SU-DHL-6 (cell line): ENCODE results near the gene C5orf58.

Experiments
- H2AFZ ChIP-seq: fragments of 200-600 bp; sonication (generic); 2 replicates; pipeline ENCODE4 v1.6.1; 2014; ENCODE audit warnings: low read depth, mild to moderate bottlenecking, moderate library complexity, mixed read lengths, antibody characterized with exemption, low read length; ENCODE audit not compliant: severe bottlenecking
- H3F3A ChIP-seq: fragments of 200-600 bp; shearing (Covaris generic); 2 replicates; pipeline ENCODE4 v1.6.0; 2016; ENCODE audit warnings: antibody characterized with exemption, mild to moderate bottlenecking; ENCODE audit not compliant: insufficient read depth
- H3K27ac ChIP-seq: fragments of 200-600 bp; sonication (generic); 2 replicates; pipeline ENCODE4 v1.5.1; 2016; ENCODE audit warnings: low read depth, mild to moderate bottlenecking, low read length, moderate library complexity, mixed read lengths
- H3K27me3 ChIP-seq: fragments of 200-600 bp; sonication (generic), shearing (Covaris generic); 2 replicates; pipeline ENCODE4 v1.6.0; 2014; ENCODE audit warnings: mild to moderate bottlenecking, low read length
- H3K36me3 ChIP-seq: fragments of 200-600 bp; sonication (generic); 2 replicates; pipeline ENCODE4 v1.6.1; 2014; ENCODE audit warnings: mild to moderate bottlenecking, low read length, mixed read lengths
- H3K4me2 ChIP-seq: fragments of 300-600, 200-600 bp; shearing (Covaris generic), sonication (generic); 2 replicates; pipeline ENCODE4 v1.6.0; 2014; ENCODE audit warnings: low read length, low read depth, mild to moderate bottlenecking; ENCODE audit not compliant: poor library complexity, severe bottlenecking
- H3K4me3 ChIP-seq: fragments of 200-600 bp; sonication (generic); 2 replicates; pipeline ENCODE4 v1.5.1; 2014; ENCODE audit warnings: antibody characterized with exemption, low read length, mild to moderate bottlenecking, mixed read lengths; ENCODE audit not compliant: insufficient read depth, poor library complexity, severe bottlenecking
- H3K79me2 ChIP-seq: fragments of 200-600 bp; sonication (generic); 2 replicates; pipeline ENCODE4 v1.6.1; 2014; ENCODE audit warnings: mild to moderate bottlenecking, low read length, moderate library complexity; ENCODE audit not compliant: insufficient read depth
- H3K9ac ChIP-seq: fragments of 200-600 bp; sonication (generic); 2 replicates; pipeline ENCODE4 v1.7.0; 2014; ENCODE audit warnings: mild to moderate bottlenecking, low read length
- H3K9me2 ChIP-seq: fragments of 200-600 bp; sonication (generic); replicated peaks from 2 replicates; pipeline ENCODE4 v1.6.1; 2014; ENCODE audit warnings: low read length; ENCODE audit not compliant: insufficient read depth
- H3K9me3 ChIP-seq: fragments of 200-600 bp; sonication (generic); 2 replicates; pipeline ENCODE4 v1.6.1; 2014; ENCODE audit warnings: low read length, mixed read lengths; ENCODE audit not compliant: insufficient read depth
- H4K20me1 ChIP-seq: fragments of 200-600 bp; sonication (generic); 2 replicates; pipeline ENCODE4 v1.6.1; 2014; ENCODE audit warnings: low read depth, mild to moderate bottlenecking, antibody characterized with exemption, low read length, moderate library complexity, mixed read lengths
- EZH2phosphoT487 ChIP-seq: fragments of 200-600 bp; sonication (generic), shearing (Covaris generic); conservative IDR thresholded peaks from 2 replicates; pipeline ENCODE4 v1.6.1; 2018; ENCODE audit warnings: mild to moderate bottlenecking, antibody characterized with exemption, low read length, moderate library complexity, mixed read lengths
- TF ChIP-seq, protein P1 (sequence below): fragments of 200-600 bp; sonication (generic); IDR thresholded peaks from one replicate; pipeline ENCODE4 v1.5.1; 2017; ENCODE audit warnings: antibody characterized with exemption, mild to moderate bottlenecking, low read length, moderate library complexity; ENCODE audit not compliant: insufficient read depth, poor library complexity, severe bottlenecking

C5orf58 gene

DNA sequence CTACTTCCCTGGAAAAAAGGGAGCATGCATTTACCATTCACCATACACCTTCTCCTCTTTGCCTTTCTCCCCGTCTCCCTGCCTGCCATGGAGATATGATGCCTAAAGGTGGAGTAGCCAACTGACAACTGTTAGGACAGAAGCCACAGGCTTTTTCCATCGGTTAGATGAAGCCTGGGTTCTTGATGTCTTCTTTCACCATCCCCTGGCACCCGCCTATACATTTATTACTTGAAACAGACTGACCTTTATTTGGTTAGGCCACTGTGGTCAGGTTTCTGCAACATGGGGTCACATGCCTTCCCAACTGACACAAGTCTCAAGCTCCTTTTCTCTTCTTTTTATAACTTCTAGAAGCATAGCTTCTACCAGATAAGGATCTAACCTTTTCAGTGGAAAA, 57.7 kb downstream of the C5orf58 start:
- H3K9ac ChIP-seq: no peak overlapping the region
- H3K27ac ChIP-seq: no peak overlapping the region
- H4K20me1 ChIP-seq: no peaks in the 10 kb centered on the region
- no peaks in the 10 kb centered on the region for H3F3A ChIP-seq
- H3K36me3 ChIP-seq: no peaks in the 10 kb centered on the region
- H2AFZ ChIP-seq: no peak overlapping the region
- H3K9me3 ChIP-seq: no peaks in the 10 kb centered on the region
- no peaks in the 10 kb centered on the region for H3K79me2 ChIP-seq
- TF ChIP-seq, protein P1, sequence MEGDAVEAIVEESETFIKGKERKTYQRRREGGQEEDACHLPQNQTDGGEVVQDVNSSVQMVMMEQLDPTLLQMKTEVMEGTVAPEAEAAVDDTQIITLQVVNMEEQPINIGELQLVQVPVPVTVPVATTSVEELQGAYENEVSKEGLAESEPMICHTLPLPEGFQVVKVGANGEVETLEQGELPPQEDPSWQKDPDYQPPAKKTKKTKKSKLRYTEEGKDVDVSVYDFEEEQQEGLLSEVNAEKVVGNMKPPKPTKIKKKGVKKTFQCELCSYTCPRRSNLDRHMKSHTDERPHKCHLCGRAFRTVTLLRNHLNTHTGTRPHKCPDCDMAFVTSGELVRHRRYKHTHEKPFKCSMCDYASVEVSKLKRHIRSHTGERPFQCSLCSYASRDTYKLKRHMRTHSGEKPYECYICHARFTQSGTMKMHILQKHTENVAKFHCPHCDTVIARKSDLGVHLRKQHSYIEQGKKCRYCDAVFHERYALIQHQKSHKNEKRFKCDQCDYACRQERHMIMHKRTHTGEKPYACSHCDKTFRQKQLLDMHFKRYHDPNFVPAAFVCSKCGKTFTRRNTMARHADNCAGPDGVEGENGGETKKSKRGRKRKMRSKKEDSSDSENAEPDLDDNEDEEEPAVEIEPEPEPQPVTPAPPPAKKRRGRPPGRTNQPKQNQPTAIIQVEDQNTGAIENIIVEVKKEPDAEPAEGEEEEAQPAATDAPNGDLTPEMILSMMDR: no peak
- no peak for TF ChIP-seq EZH2phosphoT487
- H3K4me3 ChIP-seq: no peak overlapping the region
- H3K27me3 ChIP-seq: no peaks in the 10 kb centered on the region
- no peak overlapping the region for H3K4me2 ChIP-seq
- H3K9me2 ChIP-seq: no peaks in the 10 kb centered on the region

DNA sequence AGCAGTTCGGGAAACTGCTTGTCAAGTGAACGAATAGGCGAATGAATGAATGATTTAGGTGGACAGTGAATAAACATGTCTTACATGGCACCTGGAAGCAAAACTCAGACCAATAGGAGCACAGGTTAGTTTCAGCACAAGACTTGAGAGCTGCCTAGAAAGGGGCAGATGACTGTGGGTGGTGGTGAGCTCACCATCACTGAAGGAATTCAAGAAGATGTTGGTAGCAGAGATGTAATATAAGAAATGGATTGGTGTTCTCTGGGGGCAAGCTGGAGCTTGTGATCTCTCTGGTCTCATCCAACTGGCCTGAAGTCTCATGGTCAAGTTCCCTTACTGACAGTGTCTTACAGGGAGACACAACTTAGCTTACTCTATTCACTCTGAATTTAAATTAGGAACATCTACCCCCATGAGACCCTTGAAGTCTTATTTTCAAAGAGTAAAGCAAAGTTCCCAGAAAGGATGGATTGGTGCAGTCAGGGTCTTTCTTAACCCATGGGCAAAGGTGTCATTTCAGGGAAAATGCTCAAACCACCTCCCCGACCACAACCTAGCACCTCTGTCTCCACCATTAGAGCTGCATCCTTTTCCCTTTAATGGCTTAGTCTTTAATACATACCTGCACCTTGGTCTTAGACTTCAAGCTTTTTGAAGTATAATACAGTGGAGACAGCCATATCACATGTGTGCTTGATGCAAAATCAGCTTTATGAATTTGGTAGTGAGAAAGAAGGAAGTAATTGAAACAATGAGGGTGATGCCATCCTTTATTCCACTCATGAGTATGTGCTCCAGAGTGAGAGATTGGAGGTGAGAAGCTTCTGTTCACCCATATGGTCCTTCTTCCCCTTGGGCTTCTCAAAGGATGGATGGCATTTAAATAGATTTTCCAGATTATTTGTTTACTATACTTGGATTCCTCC, 59.7 kb downstream of the C5orf58 start:
- H2AFZ ChIP-seq: no peak overlapping the region
- no peaks in the 10 kb centered on the region for H3F3A ChIP-seq
- H3K9me2 ChIP-seq: no peaks in the 10 kb centered on the region
- no peak for TF ChIP-seq EZH2phosphoT487
- TF ChIP-seq, protein P1: no peak
- H4K20me1 ChIP-seq: no peaks in the 10 kb centered on the region
- H3K27me3 ChIP-seq: no peaks in the 10 kb centered on the region
- no peak overlapping the region for H3K9ac ChIP-seq
- no peaks in the 10 kb centered on the region for H3K9me3 ChIP-seq
- no peak overlapping the region for H3K4me2 ChIP-seq
- no peak overlapping the region for H3K4me3 ChIP-seq
- no peaks in the 10 kb centered on the region for H3K36me3 ChIP-seq
- no peaks in the 10 kb centered on the region for H3K79me2 ChIP-seq
- H3K27ac ChIP-seq: no peak overlapping the region

DNA sequence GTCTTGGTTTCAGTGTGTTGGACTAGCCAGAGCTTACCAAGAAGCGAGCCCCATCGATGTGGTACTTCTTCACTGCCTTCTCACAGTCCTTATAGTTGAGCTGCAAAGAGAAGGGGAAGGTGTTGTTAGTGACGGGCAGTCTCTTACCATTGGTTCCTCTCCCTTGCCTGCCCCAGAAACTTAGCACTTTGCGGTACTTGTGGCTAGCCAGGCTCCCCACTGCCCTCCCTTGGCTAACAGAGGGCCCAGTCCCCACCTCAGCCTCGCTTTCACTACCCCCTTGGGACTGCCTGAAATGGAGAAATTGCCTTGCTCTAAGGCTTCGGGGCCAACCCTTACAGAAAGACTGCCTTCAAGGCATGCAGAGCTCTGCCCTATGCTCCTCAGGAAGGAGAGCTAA, 60.5 kb downstream of the C5orf58 start:
- Histone ChIP-seq H3F3A (no peaks in the 10 kb centered on the region), H3K9me3 (no peaks in the 10 kb centered on the region), H3K4me3 (no peak overlapping the region), H3K9ac (no peak overlapping the region), H3K36me3 (no peaks in the 10 kb centered on the region), H2AFZ (no peak overlapping the region), H3K79me2 (no peaks in the 10 kb centered on the region), H3K27ac (no peak overlapping the region), H3K4me2 (no peak overlapping the region), H3K27me3 (no peaks in the 10 kb centered on the region), H4K20me1 (no peaks in the 10 kb centered on the region), H3K9me2 (no peaks in the 10 kb centered on the region)
- TF ChIP-seq EZH2phosphoT487: no peak
- TF ChIP-seq, protein P1: no peak
